Mononuclear cell (primary cell): ENCODE measurements around the gene SELENOV. TPM values are rescaled to one million over a fixed set of nuclear protein-coding genes. Genes with fewer than 3 reads are reported as not detected.

Experiments
- H3K27me3 ChIP-seq: 2 replicates; pipeline ENCODE4 v1.6.0; 2011; ENCODE audit warnings: low read length, control low read depth; ENCODE audit not compliant: insufficient read depth
- H3K4me1 ChIP-seq: 2 replicates; pipeline ENCODE4 v1.5.1; 2011; ENCODE audit warnings: mild to moderate bottlenecking, low read length, control low read depth; ENCODE audit not compliant: insufficient read depth
- H3K4me3 ChIP-seq: 2 replicates; pipeline ENCODE4 v1.5.1; 2011; ENCODE audit warnings: mild to moderate bottlenecking, low read length, moderate library complexity
- H3K9me3 ChIP-seq: 2 replicates; pipeline ENCODE4 v1.5.1; 2011; ENCODE audit warnings: low read depth, mild to moderate bottlenecking, control low read depth, low read length
- total RNA-seq: library from RNA; depleted of rRNA; stranded (reverse); fragments of >200 nt; gene quantifications from one replicate; pipeline ENCODE4 v1.2.3, GENCODE V29; 2012

SELENOV gene
- total RNA-seq, 1 donor, result not detected

DNA sequence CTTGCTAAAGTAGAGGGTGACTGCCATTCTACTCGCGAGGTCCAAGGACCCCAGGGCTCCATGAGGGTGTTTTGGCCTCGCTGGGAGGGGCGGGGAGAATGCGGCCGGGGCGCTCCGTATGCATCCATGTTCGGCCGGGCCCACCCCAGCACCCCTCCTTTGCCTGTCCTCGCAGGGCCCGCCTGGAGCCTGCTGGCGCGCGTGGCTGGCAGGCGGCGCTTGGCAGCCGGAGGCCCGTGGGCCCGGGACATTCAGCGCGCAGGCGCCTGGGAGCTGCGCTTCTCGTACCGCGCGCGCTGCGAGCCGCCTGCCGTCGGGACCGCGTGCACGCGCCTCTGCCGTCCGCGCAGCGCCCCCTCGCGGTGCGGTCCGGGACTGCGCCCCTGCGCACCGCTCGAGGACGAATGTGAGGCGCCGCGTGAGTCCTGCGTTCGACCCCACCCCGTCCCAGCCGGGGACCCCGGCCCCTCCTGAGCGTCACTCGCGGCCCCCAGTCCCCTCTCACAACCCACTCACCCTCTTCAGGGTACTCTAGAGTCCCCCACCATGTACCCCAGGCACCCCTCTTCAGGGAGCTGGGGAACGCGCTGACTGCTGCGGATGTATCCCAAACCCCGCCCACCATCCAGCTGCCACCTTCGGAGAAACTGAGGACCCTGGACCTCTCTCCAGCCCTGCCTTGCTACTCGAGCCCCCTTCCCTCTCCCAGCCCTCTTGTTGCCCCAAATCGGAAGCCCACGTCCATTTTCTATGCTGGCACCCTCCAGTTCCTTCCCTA is 12.1 kb upstream of the SELENOV start:
- Histone ChIP-seq H3K4me1 (peaks cover 26% of the 10 kb centered on the region), H3K27me3 (peaks cover 50% of the 10 kb centered on the region)

DNA sequence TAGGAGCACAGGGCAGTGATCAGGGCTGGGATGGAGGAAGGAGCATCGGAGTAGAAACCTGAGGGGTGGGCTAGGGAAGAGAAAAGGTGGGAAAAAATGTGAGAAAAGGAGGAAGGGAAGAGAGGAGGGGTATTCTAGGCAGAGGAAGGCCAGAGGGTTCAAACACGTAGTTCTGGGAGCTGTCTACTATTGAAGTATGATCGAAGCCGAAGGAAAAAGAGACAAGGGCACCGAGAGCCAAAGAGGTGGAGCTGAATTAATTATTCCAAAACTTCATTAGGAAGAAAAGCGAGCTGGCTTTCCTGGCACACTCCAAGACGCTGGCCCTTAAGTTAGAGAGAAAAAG is 8.4 kb upstream of the SELENOV start:
- Histone ChIP-seq H3K4me3 (no peak overlapping the region), H3K9me3 (no peaks in the 10 kb centered on the region), H3K27me3 (peaks cover 26% of the 10 kb centered on the region), H3K4me1 (peaks cover 12% of the 10 kb centered on the region)

More for the DNA sequence above, 12.1 kb upstream of the SELENOV start:
- Histone ChIP-seq H3K9me3 (no peaks in the 10 kb centered on the region), H3K4me3 (no peak overlapping the region)

DNA sequence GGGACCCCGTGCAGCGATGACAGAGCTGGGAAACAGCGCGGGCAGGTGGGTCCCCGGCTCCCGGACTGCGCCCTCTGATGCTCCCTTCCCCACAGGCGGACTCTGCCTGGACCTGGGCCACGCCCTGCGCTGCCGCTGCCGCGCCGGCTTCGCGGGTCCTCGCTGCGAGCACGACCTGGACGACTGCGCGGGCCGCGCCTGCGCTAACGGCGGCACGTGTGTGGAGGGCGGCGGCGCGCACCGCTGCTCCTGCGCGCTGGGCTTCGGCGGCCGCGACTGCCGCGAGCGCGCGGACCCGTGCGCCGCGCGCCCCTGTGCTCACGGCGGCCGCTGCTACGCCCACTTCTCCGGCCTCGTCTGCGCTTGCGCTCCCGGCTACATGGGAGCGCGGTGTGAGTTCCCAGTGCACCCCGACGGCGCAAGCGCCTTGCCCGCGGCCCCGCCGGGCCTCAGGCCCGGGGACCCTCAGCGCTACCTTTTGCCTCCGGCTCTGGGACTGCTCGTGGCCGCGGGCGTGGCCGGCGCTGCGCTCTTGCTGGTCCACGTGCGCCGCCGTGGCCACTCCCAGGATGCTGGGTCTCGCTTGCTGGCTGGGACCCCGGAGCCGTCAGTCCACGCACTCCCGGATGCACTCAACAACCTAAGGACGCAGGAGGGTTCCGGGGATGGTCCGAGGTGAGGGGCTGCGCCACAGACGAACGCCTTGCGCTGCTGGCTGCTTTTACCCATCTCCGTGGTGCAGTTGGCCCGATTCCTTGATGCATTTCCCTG is 7.8 kb upstream of the SELENOV start:
- Histone ChIP-seq H3K27me3 (peaks cover 27% of the 10 kb centered on the region), H3K9me3 (no peaks in the 10 kb centered on the region), H3K4me1 (peaks cover 12% of the 10 kb centered on the region), H3K4me3 (peak overlapping the region; percentile 28)

DNA sequence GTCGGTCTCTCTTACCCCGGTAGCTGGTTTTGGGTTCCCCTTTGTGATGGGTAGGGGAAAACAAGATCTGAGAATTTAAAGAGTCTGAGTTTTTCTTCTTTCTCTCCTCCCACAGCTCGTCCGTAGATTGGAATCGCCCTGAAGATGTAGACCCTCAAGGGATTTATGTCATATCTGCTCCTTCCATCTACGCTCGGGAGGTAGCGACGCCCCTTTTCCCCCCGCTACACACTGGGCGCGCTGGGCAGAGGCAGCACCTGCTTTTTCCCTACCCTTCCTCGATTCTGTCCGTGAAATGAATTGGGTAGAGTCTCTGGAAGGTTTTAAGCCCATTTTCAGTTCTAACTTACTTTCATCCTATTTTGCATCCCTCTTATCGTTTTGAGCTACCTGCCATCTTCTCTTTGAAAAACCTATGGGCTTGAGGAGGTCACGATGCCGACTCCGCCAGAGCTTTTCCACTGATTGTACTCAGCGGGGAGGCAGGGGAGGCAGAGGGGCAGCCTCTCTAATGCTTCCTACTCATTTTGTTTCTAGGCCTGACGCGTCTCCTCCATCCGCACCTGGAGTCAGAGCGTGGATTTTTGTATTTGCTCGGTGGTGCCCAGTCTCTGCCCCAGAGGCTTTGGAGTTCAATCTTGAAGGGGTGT is 7.1 kb upstream of the SELENOV start:
- Histone ChIP-seq H3K9me3 (no peaks in the 10 kb centered on the region), H3K27me3 (peaks cover 28% of the 10 kb centered on the region), H3K4me3 (no peak overlapping the region), H3K4me1 (peaks cover 11% of the 10 kb centered on the region)

DNA sequence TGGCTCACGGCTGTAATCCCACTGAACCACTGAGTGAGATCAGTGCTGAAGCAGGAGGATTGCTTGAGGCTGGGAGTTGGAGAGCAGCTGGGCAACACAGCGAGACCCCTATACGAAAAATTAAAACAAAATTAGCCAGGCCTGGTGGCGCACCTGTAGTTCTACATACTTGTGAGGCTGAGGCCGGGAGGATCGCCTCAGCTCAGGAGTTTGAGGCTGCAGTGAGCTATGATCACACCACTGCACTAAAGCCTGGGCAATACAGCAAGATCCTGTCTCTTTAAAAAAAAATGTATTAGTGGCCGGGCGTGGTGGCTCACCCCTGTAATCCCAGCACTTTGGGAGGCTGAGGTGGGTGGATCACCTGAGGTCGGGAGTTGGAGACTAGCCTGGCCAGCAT is 6.3 kb upstream of the SELENOV start:
- Histone ChIP-seq H3K27me3 (peaks cover 35% of the 10 kb centered on the region), H3K4me1 (peaks cover 8% of the 10 kb centered on the region), H3K9me3 (no peaks in the 10 kb centered on the region), H3K4me3 (no peak overlapping the region)

DNA sequence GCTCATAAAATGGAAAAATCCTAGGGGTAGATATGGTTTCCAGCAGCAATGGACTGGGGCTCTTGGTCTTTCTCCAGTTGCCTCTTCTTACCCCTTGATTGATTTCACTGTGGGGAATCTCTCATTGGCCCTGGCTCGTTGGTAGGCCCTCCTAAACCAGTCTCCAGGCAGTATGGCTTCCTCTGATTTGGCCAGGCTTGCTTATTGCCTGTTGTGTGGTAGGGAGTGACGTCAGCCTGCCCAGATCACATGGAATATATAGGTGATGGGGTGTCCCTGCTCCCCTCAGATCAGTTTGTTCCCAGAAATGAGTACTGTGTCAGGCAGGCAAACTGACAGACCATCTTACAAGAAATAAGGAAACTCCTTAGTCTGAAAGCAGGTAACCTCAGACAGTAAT is 5.7 kb upstream of the SELENOV start:
- no peak overlapping the region for H3K4me3 ChIP-seq
- no peaks in the 10 kb centered on the region for H3K9me3 ChIP-seq
- peaks cover 41% of the 10 kb centered on the region for H3K27me3 ChIP-seq
- peaks cover 8% of the 10 kb centered on the region for H3K4me1 ChIP-seq

DNA sequence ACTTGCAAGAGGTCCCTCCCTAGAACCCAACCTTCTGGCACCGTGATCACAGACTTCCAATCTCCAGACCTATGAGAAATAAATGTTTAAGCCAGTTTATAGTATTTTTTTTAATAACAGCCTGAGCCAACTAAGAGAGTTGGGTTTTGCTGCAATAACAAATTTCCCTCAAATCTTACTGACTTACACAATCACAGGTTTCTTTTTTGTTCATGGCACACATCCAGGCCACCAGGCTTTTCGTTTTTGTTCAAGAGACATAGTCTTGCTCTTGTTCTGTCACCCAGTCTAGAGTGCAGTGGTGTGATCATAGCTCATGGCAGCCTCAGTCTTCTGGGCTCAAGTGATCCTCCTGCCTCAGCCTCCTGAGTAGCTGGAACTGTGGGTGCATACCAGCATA is 2.0 kb upstream of the SELENOV start:
- Histone ChIP-seq H3K9me3 (no peaks in the 10 kb centered on the region), H3K4me1 (peaks cover 14% of the 10 kb centered on the region), H3K27me3 (peaks cover 49% of the 10 kb centered on the region), H3K4me3 (no peak overlapping the region)

DNA sequence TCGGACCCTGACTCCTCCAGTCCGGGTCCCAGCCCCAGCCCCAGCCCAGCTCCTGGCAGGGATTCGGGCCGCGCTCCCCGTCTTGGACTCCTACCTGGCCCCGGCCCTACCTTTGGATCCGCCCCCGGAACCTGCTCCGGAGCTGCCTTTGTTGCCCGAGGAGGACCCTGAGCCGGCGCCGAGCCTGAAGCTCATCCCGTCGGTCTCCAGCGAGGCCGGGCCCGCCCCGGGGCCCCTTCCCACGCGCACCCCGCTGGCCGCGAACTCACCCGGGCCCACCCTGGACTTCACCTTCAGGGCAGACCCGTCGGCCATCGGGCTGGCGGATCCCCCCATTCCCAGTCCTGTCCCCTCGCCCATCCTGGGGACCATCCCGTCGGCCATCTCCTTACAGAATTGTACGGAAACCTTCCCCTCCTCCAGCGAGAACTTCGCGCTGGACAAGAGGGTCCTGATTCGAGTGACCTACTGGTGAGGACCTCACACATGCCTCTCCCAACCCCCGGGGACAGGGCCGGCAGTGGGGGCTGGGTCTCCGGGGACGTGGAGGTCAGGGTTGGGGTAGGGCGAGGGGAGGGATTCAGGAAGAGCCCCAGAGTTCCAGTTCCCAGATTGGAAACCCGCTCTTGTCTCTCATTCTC is 732 bp downstream of the SELENOV start:
- peaks cover 14% of the 10 kb centered on the region for H3K4me1 ChIP-seq
- no peaks in the 10 kb centered on the region for H3K9me3 ChIP-seq
- H3K27me3 ChIP-seq, result peaks cover 43% of the 10 kb centered on the region
- H3K4me3 ChIP-seq, result no peak overlapping the region

DNA sequence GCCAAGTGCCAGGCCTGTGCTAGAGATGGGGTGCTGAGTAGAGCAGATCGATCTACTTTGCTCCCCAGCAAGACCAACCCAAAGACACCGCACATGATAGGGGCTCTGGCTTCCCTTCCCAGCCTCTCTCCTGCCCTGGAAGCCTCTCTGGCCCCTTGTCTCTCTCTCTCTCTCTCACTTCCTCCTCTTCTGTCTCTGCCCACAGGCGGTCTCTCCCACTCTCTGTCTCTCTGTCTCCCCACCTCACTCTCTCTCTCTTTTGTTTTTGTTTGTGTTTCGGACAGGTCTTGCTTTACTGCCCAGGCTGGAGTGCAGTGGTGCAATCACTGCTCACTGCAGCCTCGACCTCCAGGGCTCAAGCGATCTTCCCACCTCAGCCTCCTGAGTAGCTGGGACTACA is 1.3 kb downstream of the SELENOV start:
- Histone ChIP-seq H3K9me3 (no peaks in the 10 kb centered on the region), H3K27me3 (peaks cover 43% of the 10 kb centered on the region), H3K4me3 (no peak overlapping the region), H3K4me1 (peaks cover 14% of the 10 kb centered on the region)

DNA sequence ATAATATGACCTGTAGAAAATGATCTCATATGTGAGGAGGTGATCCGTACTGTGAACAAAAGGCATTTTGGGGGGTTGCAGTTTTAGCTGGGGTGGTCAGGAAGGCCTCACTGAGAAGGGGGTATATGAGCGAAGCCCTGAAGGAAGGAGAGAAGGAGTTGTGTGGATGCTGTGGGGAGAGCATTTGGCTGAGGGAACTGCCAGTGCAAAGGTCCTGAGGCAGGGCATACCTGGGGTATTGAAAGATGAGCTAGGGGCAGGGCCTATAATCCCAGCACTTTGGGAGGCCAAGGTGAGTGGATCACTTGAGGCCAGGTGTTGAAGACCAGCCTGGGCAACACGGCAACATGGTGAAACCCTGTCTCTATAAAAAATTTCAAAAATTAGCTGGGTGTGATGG is 2.5 kb downstream of the SELENOV start:
- Histone ChIP-seq H3K27me3 (peaks cover 39% of the 10 kb centered on the region), H3K4me3 (no peak overlapping the region), H3K9me3 (no peaks in the 10 kb centered on the region), H3K4me1 (peaks cover 14% of the 10 kb centered on the region)

DNA sequence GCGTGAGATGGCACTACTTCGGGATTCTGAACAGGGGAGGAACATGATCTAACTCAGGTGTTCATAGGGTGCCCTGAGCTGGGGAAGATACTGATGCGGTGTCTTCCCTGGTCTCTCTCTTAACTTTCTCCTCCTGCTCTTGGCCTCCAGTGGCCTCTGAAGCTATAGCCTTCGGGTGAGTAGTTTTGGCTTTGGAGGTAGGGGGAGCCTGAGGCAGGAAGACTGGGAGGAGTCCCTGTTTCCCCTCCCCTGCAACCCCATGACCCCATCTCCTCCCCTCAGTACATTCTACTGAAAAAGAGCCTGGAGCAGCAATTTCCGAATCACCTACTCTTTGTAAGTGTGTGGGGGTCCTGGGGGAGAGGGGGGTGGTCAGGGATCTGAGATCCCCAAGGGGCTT is 3.5 kb downstream of the SELENOV start:
- no peaks in the 10 kb centered on the region for H3K9me3 ChIP-seq
- peaks cover 35% of the 10 kb centered on the region for H3K27me3 ChIP-seq
- no peak overlapping the region for H3K4me3 ChIP-seq
- peaks cover 14% of the 10 kb centered on the region for H3K4me1 ChIP-seq

DNA sequence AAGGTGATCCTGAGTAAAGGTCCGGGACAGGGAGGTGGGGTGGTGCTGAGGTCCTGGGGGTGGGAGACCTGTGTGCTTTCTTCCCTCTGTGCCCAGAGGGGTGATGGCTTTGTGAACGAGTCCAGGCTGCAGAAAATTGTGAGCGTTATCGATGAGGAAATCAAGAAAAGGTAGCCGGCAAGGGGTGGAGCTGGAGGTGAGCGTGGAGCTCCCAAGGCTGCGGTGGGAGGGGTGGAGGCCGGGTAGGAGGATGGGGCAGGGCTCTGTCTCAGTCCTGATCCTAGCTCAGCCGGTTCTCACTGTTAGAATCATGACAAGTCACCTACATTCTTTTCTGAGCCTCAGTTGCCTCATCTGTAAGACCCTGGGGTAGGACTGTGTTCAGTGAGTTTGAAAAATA is 4.0 kb downstream of the SELENOV start:
- no peak overlapping the region for H3K4me3 ChIP-seq
- H3K4me1 ChIP-seq, result peaks cover 14% of the 10 kb centered on the region
- peaks cover 29% of the 10 kb centered on the region for H3K27me3 ChIP-seq

DNA sequence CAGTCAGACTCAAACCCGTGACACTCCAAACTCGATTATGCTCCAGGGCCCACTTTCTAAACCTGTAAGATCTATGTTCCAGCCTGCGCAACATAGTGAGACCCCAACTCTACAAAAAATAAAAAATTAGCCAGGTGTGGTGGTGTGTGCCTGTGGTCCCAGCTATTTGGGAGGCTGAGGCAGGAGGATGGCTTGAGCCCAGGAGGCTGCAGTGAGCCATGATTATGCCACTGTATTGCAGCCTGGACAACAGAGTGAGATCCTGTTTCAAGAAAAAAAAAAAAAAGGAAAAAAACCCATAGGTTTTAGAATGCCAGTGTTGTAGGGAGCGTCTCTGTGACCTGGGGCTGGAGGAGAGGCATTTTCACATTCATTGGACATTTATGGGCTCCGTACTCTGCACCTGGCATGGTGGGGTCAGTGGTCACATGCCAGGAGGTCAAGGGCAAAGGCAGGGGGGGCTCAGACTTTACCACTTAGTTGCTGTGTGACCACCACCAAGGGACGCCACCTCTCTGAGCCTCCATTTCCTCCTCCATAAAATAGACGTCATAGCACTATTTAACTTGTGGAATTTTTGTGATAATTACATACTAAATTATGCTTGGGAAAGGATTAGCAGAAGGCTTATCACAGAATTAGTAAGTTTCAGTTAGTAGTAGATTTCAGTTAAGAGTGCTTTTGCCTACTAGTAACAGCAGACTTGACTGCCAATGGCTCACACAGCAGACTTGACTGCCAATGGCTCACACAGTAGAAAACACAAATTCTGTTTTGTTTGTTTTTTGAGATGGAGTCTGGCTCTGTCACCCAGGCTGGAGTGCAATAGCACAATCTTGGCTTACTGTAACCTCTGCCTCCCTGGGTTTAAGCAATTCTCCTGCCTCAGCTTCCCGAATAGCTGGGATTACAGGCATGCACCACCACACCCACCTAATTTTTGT is 5.9 kb downstream of the SELENOV start:
- Histone ChIP-seq H3K27me3 (peaks cover 11% of the 10 kb centered on the region), H3K9me3 (no peaks in the 10 kb centered on the region), H3K4me3 (no peak overlapping the region), H3K4me1 (peaks cover 4% of the 10 kb centered on the region)

More for the DNA sequence above, 4.0 kb downstream of the SELENOV start:
- H3K9me3 ChIP-seq, result no peaks in the 10 kb centered on the region

DNA sequence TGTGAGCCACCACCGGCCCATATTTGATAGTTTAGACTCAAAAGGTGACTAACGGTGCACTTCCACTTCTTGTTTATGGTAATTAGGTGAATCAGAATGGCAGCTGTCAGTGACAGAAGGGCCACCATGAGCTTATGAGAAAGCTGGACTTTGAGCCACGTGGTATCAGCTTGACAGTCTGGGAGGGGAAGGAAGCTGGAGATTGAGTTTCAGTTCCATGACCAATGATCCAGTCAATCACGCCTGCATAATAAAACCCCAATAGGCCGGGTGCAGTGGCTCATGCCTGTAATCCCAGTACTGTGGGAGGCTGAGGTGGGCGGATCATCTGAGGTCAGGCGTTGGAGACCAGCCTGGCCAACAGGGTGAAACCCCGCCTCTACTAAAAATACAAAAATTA is 9.6 kb downstream of the SELENOV start:
- Histone ChIP-seq H3K9me3 (no peaks in the 10 kb centered on the region), H3K27me3 (no peaks in the 10 kb centered on the region), H3K4me1 (no peaks in the 10 kb centered on the region), H3K4me3 (no peak overlapping the region)
